Erythroblast (primary cell): Measurements from ENCODE around the gene TEAD4.

ENCODE experiments used
- DNase-seq, 2 experiments: peaks; one replicate each; lab custom pipeline; 2025; lab: John Stamatoyannopoulos, UW
- GATA1 ChIP-seq: IDR thresholded peaks from 2 replicates; pipeline ENCODE4 v1.6.1; 2011; ENCODE audit warnings: low read depth, mild to moderate bottlenecking, control low read depth, low read length, moderate library complexity
- POLR2A ChIP-seq: IDR thresholded peaks from 2 replicates; pipeline ENCODE4 v1.6.1; 2011; ENCODE audit warnings: mild to moderate bottlenecking, low read length

Gene TEAD4

GRCh38 chr12:3089588-3089987 is 130.4 kb downstream of the TEAD4 start:
- TF ChIP-seq POLR2A (no peak), GATA1 (no peak)
- DNase-seq, result no peak
